ENCODE data around the gene C1orf87.
"Not testable (repeated sequence)": the region's sequence is repeated elsewhere in the genome, so short reads cannot be mapped to it uniquely, and the experiment has no call there.

C1orf87 gene

DNA sequence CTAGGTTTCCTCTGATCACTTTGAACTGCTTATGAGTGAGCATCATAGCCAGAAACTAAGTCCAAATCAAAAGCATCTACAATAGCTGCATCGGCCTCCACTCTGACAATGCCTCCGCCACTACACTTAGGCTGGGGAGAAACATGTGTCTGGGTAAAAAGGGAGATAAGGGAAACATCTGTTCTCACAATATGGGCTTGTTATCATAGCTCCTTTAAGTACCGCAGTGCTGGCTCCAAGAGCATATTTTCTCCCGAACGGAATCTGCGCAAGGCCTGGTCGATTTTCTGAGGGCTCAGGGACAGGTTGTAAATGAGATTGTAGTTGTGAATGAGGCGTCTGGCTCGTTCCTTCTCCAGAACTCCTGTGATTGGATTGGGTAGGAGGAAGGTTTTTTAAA lies 83.1 kb downstream of the C1orf87 start:
- no peak for DNase-seq

DNA sequence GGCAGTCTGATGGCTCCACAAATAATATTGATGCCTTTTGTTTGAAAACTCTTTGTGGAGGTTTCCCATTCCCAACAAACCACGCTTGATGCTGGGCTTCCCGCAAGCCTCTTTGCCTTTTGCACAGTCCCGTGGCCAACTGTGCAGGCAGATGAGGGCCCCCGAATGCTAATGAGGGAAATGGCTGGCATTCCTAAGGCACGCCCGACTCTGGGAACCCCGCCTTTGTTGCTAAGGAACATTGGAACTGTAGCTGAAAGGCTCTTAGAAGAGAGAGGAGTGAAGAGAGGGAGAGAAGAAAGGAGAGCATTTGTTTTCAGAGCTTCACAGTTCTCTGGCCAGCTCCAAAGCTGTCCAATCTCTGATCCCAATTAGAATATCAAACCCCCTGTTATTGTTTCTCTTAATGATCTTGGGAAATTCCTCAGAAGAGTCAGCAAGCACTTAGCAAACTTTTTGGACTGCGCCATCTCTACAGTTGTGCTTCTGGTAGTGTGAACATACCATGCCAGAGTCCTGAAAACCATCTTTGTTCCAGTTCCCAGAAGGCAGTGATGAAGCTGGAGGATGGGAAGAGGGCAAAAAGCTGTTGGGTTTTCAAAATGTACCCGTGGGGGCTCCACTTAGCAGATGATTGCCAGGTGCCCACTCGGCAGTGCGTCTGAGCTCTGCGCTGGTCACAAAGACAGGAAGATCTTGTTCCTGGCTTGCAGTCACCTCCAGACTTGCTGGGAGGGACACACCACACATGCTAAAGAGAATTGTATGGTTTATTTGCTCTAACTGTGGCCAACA lies 86.9 kb downstream of the C1orf87 start:
- no peak for DNase-seq

DNA sequence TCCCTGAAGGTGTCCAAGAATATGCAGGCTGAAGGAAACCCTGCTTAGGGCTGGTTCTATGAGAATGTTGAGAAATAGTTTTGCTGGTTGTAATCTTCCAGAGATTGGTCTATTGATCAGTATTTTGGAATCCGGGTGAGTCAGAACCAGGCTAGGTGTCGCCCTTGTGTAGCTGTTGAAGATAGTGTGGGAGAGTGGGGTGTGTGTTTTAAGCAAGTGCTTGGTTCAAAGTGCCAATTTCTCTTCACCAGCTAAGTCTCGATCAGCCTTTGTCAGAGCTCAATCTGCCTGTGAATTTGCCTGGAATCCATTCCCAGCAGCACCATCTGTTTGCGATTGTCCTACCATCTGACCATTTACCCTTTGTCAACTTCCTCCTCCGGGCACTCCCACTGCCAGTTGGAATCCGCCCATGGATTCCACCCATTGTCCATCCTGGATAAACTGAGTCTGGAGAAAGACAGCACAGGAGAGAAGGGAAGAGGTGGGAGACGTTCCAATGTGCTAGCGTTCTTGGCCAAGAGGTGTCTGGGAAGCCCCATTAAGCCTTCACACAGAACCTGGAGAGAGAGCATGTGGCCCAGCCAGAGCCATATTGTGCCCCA lies 87.6 kb downstream of the C1orf87 start:
- DNase-seq, result no peak

DNA sequence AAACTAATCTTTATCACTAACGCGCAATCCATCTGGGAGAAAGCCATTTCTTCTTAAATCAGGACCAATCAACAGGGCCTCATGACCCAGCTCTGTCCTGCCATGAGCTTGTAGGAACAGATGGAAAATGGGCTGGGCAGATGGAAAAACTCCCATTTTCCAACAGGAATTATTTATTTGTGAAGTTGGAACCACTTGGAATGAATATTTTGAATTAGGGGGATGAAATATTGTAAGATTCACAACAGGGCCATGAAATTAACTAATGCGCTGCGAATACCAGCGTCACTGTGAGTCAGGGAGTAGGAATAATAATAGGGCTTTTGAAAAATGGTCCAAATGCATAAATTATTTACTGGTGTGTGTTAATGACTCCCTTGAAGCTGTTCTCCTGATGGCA lies 93.9 kb downstream of the C1orf87 start:
- no peak for DNase-seq

DNA sequence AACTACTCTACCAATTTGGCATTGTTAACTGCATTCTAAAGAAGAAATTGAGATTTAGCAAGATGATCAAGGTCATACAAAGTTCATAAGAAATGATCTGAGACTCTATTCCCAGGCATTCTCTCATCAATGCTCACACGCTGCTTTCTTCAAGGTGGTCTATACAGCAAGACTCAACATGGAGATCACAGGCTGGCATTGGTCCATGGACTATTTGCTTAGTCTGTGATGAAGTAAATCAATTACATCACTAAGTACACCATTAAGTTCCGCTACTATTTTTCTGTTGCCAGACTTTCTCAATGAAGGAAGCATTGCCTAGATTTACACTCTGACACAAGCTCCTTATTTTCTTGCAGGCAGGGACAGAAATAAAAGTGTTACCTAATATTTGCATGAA lies 95.1 kb downstream of the C1orf87 start:
- DNase-seq, result no peak

DNA sequence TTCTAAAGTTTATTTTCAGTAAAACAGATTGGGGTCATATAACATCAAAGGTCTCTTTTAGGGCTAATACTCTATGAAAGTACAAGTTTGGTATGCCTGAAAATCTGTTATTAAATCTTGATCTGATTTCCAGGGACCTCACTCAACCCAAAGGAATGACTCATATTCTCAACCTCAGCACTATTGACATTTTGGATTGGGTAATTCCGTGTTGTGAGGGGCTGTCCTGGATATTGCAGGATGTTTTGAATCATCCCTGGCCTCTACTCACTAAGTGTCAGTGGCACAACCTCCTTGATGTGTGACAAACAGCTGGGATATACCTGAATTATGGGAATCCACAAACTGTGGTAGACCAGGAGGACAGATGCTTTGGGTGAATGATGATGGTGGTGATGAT lies 95.5 kb downstream of the C1orf87 start:
- peak in 1 of 3 donors; percentile 19 for DNase-seq

DNA sequence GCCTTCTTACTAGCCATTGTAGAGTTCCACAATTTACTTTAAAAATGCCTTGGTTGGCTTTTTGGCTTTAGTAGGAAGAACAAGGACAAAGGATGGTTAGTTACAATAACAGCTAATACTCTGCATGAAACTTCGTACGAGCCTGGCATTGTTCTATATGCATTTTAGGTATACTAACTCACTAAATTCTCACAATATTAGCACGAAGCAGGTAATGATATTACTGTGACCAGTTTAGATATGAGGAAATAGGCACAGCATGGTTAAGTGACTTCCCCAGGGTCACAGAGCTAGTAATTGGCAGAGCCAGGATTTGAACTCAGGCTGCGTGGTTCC lies 96.5 kb downstream of the C1orf87 start:
- DNase-seq, result no peak

DNA sequence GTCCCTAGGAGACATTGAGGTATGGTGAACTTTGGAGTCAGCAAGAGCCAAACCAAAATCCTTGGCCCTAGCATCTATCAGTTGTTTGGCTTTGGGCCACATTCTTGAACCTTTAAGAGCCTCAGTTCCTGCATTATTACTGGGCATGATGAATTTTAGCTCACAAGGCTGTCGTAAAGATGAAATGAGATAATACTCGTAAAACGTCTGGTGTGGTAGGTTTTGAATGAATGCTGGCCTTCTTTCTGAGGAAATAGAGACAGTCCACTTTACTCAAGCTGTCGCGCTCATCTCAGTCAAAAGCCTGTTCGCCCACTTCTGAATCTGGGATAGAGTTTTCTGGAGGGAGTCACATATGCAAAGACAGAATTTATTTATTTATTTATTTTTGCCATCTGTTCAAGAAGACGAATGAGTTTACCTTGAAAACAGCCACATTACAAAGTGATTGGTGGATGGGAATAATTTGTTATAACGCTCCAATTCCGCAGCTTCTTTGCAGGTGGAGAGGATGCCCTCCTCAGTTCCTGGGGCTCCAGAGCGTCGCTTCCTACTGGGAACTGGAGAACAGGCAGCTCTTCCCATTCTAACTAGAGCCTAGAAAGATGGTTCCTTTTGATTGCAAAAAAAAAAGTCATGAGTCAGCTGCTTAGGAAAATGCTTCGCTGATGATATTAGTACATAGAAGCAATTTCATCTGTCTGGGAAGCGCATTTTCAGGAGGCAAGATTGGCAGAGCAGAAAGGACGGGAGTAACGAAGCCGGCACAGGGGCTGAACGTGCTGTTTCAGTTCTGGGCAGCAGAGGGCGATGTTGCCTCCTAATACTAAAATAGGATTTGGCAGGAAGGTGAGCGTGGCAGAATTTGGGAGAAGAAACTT lies 97.1 kb downstream of the C1orf87 start:
- peak; percentile 55 to 74 (median 70) for DNase-seq

DNA sequence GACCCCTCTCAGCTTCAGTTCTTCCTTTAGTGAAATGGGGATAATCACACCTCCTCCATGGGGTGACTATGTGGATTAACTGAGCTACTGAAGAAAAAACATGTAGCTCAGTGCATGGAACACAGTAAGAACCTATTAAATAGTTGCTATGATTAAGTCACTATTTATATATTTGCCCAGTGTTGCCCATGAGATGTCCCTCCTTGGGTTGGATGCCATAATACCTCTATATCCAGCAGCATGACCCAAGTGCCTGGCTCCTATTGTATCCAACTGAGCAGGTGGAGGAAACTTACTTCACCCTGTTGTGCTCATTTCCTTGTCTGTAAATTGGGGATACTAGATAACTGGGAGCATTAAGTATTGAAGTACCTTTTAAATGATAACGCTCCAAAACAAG lies 99.9 kb downstream of the C1orf87 start:
- DNase-seq, result no peak

DNA sequence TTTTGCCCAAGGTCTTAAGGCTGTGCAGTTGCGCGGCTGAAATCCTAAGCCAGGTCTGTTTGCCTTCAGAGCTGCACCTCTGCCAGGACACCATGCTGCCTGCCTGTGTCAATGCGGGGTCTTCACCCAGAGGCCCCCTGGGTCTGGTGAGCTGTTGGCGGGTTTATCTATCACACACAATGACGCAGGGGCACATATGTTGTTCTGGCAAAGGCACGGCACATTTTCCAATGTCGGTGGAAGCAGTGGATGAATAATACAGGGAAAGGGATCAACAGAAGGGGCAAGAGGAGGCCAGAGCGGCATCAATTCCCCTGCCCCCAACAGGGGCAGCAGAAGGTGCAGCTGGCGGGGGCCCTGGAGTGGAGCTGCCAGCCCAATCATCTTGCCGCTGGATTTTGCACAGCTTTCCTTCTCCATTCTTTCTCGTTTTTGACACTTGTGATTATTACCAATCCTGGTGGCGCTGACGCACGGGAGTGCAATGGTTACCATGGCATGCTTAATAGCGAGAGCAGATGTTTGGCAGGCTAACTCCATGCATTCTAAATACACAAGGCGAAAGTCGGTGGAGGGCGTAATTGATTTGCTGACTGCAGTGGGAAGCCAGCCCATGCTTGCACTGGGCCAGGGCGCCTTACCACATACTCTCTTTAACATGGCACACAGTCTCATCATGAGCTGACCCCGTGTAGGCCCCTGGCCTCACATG lies 101.2 kb downstream of the C1orf87 start:
- DNase-seq, result no peak

DNA sequence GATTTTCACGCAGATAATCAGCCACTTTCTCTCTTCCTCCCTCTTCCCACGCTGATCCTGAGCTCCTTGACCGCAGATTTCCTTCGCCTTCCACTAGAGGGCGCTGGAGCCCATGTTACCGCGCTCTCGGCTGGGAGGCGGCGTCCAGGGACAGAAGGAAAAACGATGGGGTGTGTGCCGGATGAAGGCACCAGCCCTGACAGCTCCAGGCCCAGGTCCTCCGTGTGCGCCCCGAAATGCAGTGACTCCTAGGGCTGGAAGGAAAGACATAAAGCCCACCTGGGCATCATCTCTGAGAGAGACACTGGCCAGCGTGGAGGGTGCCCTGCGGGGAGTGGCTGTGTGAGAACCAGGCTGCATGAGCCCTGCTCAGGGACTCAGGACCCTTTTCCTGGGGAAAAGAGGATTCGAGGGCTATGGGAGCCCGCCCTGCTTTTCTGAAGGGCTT lies 102.1 kb downstream of the C1orf87 start:
- peak; percentile 71 to 84 (median 83) for DNase-seq

DNA sequence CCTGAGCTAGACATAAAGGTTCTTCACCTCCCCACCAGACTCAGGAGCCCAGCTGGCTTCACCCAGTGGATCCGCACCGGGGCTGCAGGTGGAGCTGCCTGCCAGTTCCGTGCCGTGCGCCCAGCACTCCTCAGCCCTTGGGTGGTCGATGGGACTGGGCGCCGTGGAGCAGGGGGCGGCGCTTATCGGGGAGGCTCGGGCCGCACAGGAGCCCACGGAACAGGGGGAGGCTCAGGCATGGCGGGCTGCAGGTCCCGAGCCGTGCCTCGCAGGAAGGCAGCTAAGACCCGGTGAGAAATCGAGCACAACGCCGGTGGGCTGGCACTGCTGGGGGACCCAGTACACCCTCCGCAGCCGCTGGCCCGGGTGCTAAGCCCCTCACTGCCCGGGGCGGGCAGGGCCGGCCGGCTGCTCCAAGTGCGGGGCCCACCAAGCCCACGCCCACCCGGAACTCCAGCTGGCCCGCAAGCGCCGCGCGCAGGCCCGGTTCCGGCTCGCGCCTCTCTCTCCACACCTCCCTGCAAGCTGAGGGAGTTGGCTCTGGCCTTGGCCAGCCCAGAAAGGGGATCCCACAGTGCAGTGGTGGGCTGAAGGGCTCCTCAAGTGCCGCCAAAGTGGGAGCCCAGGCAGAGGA lies 103.9 kb downstream of the C1orf87 start:
- DNase-seq, result not testable (repeated sequence)

DNA sequence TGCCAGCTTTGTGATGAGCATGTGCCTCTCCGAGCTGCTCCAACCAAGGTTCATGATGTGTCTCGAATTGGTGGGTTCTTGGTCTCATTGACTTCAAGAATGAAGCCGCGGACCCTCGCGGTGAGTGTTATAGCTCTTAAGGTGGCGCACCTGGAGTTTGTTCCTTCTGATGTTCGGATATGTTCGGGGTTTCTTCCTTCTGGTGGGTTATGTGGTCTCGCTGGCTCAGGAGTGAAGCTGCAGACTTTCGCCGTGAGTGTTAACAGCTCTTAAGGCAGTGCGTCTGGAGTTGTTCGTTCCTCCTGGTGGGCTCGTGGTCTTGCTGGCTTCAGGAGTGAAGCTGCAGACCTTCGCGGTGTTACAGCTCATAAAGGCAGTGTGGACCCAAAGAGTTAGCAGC lies 104.8 kb downstream of the C1orf87 start:
- DNase-seq, result not testable (repeated sequence)

DNA sequence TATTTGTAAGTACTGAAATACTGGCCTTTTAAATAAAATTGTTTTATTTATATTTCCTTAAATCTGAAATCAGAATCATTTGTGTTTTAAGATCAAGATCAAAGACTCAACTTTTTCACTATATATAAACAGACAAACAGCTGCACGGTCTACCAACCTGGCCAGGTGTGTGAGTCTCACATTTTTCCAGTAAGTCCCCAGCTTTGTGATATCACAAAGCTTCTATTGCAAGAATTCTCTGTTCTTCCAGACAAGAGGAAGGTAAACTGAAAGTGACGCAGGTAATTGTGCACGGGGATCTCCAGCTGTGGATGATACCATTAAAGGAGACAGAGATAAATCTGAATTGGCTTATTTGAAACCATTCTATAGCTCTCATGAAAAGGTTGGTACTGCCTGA lies 105.8 kb downstream of the C1orf87 start:
- no peak for DNase-seq

DNA sequence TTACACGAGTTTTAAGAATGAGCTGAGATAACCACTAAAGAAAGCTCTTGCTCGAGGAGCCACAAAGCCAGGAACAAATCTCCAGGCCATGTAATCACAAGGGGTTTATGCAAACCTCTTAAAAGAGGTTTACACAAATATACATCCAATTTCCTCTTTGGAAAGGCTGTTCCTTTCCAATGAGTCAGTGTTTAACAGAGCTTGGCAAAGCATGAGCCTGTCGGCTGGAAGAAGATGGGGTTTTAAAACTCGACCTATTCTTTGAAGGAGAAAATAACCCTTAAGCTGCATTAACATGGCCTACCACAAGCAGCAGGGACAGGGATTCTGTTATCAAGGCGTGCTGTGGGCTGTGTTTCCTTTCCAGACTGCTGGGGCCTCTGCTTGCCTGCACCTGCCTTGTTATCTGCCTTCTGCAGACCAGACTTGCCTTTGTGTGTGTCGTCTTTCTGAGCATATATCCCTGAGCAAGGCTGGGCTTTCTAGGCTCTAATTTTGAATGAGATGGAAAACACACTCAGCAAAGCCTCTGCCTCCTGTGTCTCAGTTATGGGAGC lies 106.4 kb downstream of the C1orf87 start:
- no peak for DNase-seq

DNA sequence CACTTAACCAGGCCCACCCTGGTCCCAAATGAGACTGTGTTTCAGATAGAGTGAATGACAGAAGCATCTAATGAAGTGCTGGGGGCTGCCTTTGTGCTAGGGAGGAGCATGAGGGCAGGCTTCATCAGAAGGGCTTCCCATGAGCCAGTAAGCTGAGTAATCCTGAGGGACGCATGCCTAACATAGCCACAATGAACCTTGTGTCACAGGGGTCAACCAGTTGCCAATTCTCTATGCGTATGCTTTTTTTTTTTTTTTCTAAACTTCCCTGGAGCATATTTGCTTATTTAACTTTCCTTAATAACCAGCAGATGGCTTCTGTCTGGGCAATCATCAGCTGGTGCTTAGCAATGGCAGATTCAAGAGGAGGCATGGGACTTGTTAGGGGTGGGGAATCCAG lies 121.5 kb downstream of the C1orf87 start:
- DNase-seq, result no peak

DNA sequence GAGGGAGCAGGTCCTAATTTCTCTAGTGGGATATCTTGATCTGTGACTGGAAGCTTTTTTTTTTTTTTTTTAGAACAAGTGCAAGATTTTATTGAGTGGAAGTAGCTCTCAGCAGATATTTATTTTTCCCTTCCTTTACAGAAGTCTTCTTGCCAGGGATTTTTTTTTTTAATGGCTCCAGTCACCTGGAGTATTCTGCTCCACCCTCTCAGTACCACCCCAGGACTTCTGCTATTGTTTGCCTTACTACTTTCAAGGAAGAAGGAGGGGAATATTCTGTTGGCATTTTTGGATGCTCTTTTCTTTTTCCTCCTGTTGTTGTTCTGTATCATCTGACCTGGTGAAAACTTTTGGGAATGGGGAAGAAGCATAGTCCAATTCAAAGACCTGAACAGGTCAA lies 123.9 kb downstream of the C1orf87 start:
- DNase-seq, result no peak

DNA sequence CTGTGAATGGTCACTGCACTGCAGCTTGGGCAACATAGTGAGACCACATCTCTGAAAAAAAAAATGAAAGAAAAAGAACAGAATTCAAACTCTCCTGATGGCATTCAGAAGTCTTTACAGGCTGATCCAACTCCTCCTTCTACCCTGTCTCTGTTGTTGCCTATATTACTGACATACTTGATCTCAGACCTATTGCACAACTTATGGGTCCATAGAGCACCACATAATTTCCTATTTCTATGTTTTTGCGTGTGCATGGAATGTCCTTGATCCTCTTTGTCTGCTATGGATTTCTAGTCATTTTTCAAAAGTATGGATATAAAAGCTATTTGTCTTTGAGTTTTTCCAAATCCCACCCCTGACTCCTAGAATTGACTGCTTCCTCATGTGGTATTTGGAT lies 124.6 kb downstream of the C1orf87 start:
- DNase-seq, result no peak

DNA sequence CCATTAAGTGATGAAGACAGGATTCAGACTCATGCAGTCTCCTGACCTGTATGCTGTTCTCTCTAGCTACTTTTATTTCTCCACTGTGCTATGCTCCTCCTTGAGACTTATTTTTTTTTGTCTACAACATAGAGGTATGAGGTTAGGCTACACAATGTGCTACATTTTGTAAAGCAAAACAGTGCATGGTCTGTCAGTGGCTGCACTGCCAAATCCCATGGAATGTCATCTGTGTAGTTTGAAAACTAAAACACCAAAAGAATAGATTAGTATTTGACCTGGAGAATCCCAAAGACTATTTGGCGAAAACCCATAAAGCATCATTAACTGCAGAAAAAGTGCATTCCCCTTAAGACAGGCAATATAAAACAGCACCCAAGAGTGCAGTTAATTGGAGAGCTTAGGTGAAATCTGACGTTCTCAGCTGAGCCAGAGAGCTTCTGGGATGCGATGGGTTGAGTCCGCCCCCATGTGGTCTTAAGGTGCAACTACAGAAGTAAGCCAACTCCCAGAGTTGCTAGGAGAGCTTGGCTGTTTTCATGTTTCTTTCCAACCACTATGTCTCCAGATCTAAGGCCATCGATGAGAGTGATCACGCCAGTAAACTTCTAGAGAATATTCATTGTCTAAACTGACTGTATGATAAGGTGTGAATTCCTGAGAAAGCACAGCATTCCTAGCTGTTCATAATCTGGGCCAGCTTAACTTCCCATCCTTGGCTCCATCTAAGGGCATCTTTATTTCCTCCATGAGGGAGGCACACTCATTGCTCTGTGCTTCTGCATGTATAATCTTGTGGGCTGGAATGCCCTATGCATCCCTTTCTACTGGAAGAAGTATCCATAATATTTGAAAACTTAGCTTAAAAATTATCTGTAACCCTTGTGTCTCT lies 126.3 kb downstream of the C1orf87 start:
- DNase-seq, result peak; percentile 60 to 76 (median 74)

DNA sequence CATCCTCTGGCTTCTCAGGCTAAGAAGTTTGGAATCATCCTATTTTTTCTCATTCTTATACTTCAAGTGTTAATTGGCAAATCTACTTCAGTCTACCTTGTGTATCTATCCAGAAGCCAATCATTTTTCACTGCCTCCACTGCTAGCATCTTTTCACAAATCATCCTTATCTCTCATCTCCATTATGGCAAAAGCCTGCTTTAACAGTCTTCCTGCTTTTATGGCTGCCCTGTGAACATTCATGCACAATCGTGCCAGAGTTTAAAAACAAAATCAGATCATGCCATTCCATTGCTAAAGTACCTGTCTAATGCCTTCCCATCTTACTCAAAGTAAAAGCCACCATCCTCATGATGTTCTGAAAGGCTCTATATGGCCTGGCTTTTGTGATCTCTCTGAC lies 127.8 kb downstream of the C1orf87 start:
- no peak for DNase-seq
